ENCODE results near the gene OVCA2. TPM values are rescaled to one million over a fixed set of nuclear protein-coding genes. Genes with fewer than 3 reads are reported as not detected.

The OVCA2 gene
- total and polyA plus RNA-seq, 8 donors: 3.1 to 83.4 (median 31.9) TPM; not detected in 1

DNA sequence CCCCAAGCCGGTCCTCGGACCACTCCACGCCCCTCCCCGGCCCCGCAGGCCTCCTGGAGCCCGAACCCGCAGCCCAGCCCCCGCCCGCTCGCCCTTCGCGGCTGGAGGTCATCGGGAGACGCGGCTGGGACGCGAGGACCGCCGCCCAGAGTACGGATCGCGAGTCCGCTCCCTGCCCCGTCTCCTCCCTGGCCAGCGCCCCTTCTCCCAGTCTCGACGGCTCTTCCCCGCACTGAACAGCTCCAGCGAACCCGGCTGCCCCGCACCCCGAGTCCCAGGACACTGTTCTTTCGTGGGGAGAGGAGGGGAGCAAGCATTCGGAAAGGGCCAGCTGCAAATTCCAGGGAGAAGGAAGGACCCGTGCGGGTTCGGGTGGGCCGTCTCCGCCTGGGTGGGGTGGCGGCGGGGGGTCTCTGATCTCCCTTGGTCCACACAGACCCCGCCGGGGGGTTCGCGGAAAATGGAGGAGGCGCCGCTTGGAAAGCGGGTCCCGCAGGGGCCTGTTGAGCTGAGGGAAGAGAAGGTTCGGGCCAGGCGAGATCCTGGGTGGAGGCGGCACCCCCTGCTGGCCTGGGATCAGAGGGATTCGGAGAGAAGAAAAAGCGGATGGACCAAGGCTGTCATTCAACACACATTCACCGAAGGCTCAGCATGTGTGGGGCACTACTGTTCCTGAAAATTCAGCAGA is 16.1 kb upstream of the OVCA2 start:
- no peaks in the 10 kb centered on the region for H3K36me3 ChIP-seq
- 0 to 2% (median 2%) methylated on average over 25 to 55 of the region's 55 CpGs for WGBS, 5 donors
- DNase-seq: peak; percentile 81 to 89
- H3K27me3 ChIP-seq: peaks cover 0 to 79% (median 45%) of the 10 kb centered on the region in 3 donors
- peak overlapping the region; percentile 56 to 77 (median 58) for H3K4me3 ChIP-seq
- intact Hi-C loops (cut with DNase I; ENCODE audit: low total_unique reads): loop anchor here (5.0 kb wide), 1 partner anchor 118 kb away; no protein-coding TSS in a partner anchor
- peak overlapping the region in 2 of 5 donors; percentile 18 to 28 for H3K27ac ChIP-seq
- no peak for TF ChIP-seq POLR2A (IDR thresholded peaks at IDR 0.05)
- TF ChIP-seq POLR2AphosphoS5 (IDR thresholded peaks at IDR 0.05): peak in 1 of 3 donors; percentile 17
- TF ChIP-seq, protein P1, sequence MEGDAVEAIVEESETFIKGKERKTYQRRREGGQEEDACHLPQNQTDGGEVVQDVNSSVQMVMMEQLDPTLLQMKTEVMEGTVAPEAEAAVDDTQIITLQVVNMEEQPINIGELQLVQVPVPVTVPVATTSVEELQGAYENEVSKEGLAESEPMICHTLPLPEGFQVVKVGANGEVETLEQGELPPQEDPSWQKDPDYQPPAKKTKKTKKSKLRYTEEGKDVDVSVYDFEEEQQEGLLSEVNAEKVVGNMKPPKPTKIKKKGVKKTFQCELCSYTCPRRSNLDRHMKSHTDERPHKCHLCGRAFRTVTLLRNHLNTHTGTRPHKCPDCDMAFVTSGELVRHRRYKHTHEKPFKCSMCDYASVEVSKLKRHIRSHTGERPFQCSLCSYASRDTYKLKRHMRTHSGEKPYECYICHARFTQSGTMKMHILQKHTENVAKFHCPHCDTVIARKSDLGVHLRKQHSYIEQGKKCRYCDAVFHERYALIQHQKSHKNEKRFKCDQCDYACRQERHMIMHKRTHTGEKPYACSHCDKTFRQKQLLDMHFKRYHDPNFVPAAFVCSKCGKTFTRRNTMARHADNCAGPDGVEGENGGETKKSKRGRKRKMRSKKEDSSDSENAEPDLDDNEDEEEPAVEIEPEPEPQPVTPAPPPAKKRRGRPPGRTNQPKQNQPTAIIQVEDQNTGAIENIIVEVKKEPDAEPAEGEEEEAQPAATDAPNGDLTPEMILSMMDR (IDR thresholded peaks at IDR 0.05): peak in 5 of 7 experiments; percentile 45 to 84 (median 64)
- H3K9me3 ChIP-seq: no peaks in the 10 kb centered on the region
- H3K4me1 ChIP-seq: peaks cover 30 to 50% (median 49%) of the 10 kb centered on the region in 4 donors

DNA sequence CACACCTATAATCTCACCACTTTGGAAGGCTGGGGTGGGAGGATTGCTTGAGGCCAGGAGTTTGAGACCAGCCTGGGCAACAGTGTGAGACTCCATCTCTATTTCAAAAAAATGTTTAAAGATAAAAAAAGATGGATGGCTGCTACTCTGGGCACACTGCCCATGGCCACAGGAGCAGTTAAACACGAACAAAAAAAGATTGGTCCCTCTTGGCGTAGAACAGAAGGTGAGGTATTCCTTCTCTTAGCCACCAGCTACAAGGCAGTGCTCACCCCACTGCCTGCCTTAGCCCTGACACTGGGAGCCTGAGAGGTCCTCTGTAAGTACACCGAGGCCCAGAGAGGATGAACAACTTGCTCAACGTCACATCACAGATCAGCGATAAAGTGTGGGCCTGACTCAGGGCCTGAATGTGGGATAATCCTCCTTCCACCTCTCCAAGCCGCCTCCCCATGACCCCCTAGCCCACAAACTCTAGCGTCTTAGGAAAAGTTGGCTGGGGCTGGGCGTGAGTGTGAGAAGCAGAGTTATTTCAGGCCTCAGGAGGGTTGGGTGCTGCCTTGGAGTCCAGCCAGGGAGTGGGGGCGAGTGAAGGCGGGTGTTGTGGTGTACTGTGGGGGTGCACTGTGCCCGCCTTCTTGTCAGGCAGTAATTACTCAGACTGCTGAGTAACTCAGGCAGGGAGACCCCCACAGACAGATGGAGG is 14.1 kb upstream of the OVCA2 start:
- H3K27me3 ChIP-seq: peaks cover 0 to 70% (median 45%) of the 10 kb centered on the region in 3 donors
- H3K9me3 ChIP-seq: no peaks in the 10 kb centered on the region
- H3K36me3 ChIP-seq: no peaks in the 10 kb centered on the region
- peak in 1 of 2 donors; percentile 41 for DNase-seq
- peaks cover 42 to 69% (median 66%) of the 10 kb centered on the region in 4 donors for H3K4me1 ChIP-seq
- TF ChIP-seq POLR2A (IDR thresholded peaks at IDR 0.05) (no peak), EP300 (IDR thresholded peaks at IDR 0.05) (no peak), POLR2AphosphoS5 (IDR thresholded peaks at IDR 0.05) (no peak)
- TF ChIP-seq, protein P1 (IDR thresholded peaks at IDR 0.05): no peak
- no peak overlapping the region for H3K4me3 ChIP-seq
- WGBS, 5 donors: 54 to 65% (median 60%) methylated on average over 11 of the region's 11 CpGs
- no peak overlapping the region for H3K27ac ChIP-seq
- intact Hi-C loops (cut with DNase I; ENCODE audit: low total_unique reads): loop anchor here (5.0 kb wide), 1 partner anchor 120 kb away; no protein-coding TSS in a partner anchor

DNA sequence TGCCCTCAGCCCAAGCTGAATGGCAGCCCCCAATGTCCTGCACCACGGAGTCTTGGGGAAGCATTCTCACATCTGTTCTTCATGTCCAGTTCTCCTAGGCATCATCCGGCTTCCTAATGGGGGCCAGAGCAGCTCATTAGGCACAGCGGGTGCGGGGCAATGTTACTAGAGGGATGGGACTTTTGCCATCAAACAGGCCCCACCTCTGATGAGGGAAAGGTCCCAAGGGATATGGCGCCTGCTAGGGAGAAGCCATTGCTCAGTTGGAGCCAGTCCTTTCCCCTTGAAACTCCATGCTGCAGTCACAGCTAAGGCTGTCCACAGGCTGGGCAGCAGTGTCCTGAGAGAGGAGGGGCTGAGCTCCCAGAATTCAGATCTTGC is 13.6 kb upstream of the OVCA2 start:
- H3K27me3 ChIP-seq: peaks cover 0 to 64% (median 43%) of the 10 kb centered on the region in 3 donors
- no peak overlapping the region for H3K27ac ChIP-seq
- H3K4me1 ChIP-seq: peaks cover 42 to 66% (median 64%) of the 10 kb centered on the region in 4 donors
- no peak for DNase-seq
- peaks cover 0 to under 1% (median under 1%) of the 10 kb centered on the region in 4 donors for H3K36me3 ChIP-seq
- H3K9me3 ChIP-seq: no peaks in the 10 kb centered on the region
- intact Hi-C loops (cut with DNase I; ENCODE audit: low total_unique reads): loop anchor here (5.0 kb wide), 1 partner anchor 121 kb away; no protein-coding TSS in a partner anchor
- TF ChIP-seq POLR2A (IDR thresholded peaks at IDR 0.05) (no peak), POLR2AphosphoS5 (IDR thresholded peaks at IDR 0.05) (no peak), EP300 (IDR thresholded peaks at IDR 0.05) (no peak)
- TF ChIP-seq, protein P1 (IDR thresholded peaks at IDR 0.05): no peak
- 68 to 92% (median 85%) methylated on average over 5 of the region's 5 CpGs for WGBS, 5 donors
- H3K4me3 ChIP-seq: no peak overlapping the region

DNA sequence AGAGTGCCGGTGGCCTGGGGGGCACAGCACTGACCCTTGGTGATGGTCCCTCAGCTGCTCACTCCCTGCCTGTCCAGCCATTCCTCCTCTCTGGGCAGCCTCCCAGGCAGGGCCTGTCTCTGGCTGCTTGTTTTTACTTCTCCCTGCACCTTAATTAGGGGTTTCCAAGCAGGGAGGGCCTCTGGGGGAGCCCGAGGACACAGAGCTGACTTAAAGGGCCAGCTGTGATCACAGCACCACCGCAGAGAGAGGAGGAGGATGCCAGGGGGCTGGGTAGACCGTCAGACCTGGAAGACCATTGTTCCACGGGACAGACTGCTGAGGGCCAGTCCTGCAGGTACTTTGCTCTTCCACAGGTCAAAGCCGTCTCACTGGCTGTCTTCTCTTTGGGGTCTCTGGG is 13.1 kb upstream of the OVCA2 start:
- Histone ChIP-seq H3K4me1 (peaks cover 41 to 66% (median 61%) of the 10 kb centered on the region in 4 donors), H3K4me3 (no peak overlapping the region), H3K27me3 (peaks cover 0 to 59% (median 38%) of the 10 kb centered on the region in 3 donors), H3K9me3 (no peaks in the 10 kb centered on the region), H3K27ac (no peak overlapping the region), H3K36me3 (peaks cover 0 to 5% (median 5%) of the 10 kb centered on the region in 4 donors)
- intact Hi-C loops (cut with DNase I; ENCODE audit: low total_unique reads): loop anchor here (5.0 kb wide), 1 partner anchor 121 kb away; no protein-coding TSS in a partner anchor
- no peak for DNase-seq
- no peak for TF ChIP-seq POLR2A (IDR thresholded peaks at IDR 0.05)
- no peak for TF ChIP-seq POLR2AphosphoS5 (IDR thresholded peaks at IDR 0.05)
- TF ChIP-seq, protein P1 (IDR thresholded peaks at IDR 0.05): no peak
- TF ChIP-seq EP300 (IDR thresholded peaks at IDR 0.05): no peak
- 54 to 64% (median 63%) methylated on average over 5 to 6 of the region's 6 CpGs for WGBS, 5 donors

All from stomach (tissue), 9 donors.